Chondrocyte (in vitro differentiated cells): Measurements from ENCODE around the gene CGREF1. TPM values are rescaled to one million over a fixed set of nuclear protein-coding genes. Genes with fewer than 3 reads are reported as not detected.
"Not testable (repeated sequence)": the region's sequence is repeated elsewhere in the genome, so short reads cannot be mapped to it uniquely, and the experiment has no call there.

Experiments
- DNase-seq: peaks from one replicate; pipeline ENCODE4 v3.0.0; 2021; ENCODE audit warnings: mixed read lengths, low spot score
- H3K27ac Mint-ChIP-seq: one replicate; pipeline ENCODE4 v1.8.0; 2021; ENCODE audit warnings: mild to moderate bottlenecking, moderate library complexity, mixed read lengths; ENCODE audit not compliant: unreplicated experiment
- H3K27me3 Mint-ChIP-seq: 2 replicates; pipeline ENCODE4 v1.8.0; 2021; ENCODE audit warnings: low read depth, mixed read lengths
- H3K36me3 Mint-ChIP-seq: 2 replicates; pipeline ENCODE4 v1.8.0; 2021; ENCODE audit warnings: low read depth, mixed read lengths
- H3K4me1 Mint-ChIP-seq: 2 replicates; pipeline ENCODE4 v1.8.0; 2021; ENCODE audit warnings: low read depth, mild to moderate bottlenecking, mixed read lengths
- H3K4me3 Mint-ChIP-seq: one replicate; pipeline ENCODE4 v1.8.0; 2021; ENCODE audit warnings: mild to moderate bottlenecking, moderate library complexity, mixed read lengths; ENCODE audit not compliant: unreplicated experiment
- H3K9me3 Mint-ChIP-seq: 2 replicates; pipeline ENCODE4 v1.8.0; 2021; ENCODE audit warnings: low read depth, mixed read lengths
- CTCF ChIP-seq: fragments of 200-600 bp; sonication (generic); IDR thresholded peaks from 2 replicates; pipeline ENCODE4 v1.5.0; 2021; ENCODE audit warnings: antibody characterized with exemption, mild to moderate bottlenecking, moderate library complexity
- total RNA-seq: library from RNA; stranded (reverse); gene quantifications from 3 replicates; pipeline ENCODE4 v1.2.1, GENCODE V29; 2021

The CGREF1 gene
- total RNA-seq, 1 donor from 2014 or later: 15.9 TPM

GRCh38 chr2:27115519-27115918, 3.4 kb downstream of the CGREF1 start:
- no peaks in the 10 kb centered on the region for H3K9me3 Mint-ChIP-seq
- H3K27ac Mint-ChIP-seq: no peak overlapping the region
- H3K4me3 Mint-ChIP-seq: no peak overlapping the region
- H3K36me3 Mint-ChIP-seq: no peaks in the 10 kb centered on the region
- no peak for DNase-seq
- TF ChIP-seq CTCF: no peak
- peaks cover 10% of the 10 kb centered on the region for H3K4me1 Mint-ChIP-seq
- H3K27me3 Mint-ChIP-seq: peaks cover 14% of the 10 kb centered on the region

GRCh38 chr2:27111392-27112078, 7.4 kb downstream of the CGREF1 start:
- H3K9me3 Mint-ChIP-seq, DNase-seq, H3K4me3 Mint-ChIP-seq, H3K36me3 Mint-ChIP-seq, H3K27me3 Mint-ChIP-seq, H3K4me1 Mint-ChIP-seq, H3K27ac Mint-ChIP-seq: not testable (repeated sequence)

GRCh38 chr2:27110603-27111352, 8.2 kb downstream of the CGREF1 start:
- not testable (repeated sequence) for H3K4me3 Mint-ChIP-seq, H3K36me3 Mint-ChIP-seq, H3K4me1 Mint-ChIP-seq, H3K27me3 Mint-ChIP-seq, H3K27ac Mint-ChIP-seq, H3K9me3 Mint-ChIP-seq, DNase-seq

GRCh38 chr2:27109083-27109482, 9.8 kb downstream of the CGREF1 start:
- Mint-ChIP-seq H3K9me3 (no peaks in the 10 kb centered on the region), H3K27me3 (no peaks in the 10 kb centered on the region), H3K27ac (no peak overlapping the region), H3K36me3 (peaks cover under 1% of the 10 kb centered on the region), H3K4me1 (peaks cover 7% of the 10 kb centered on the region), H3K4me3 (no peak overlapping the region)
- no peak for TF ChIP-seq CTCF
- DNase-seq: no peak

GRCh38 chr2:27108221-27108620, 10.7 kb downstream of the CGREF1 start:
- no peaks in the 10 kb centered on the region for H3K27me3 Mint-ChIP-seq
- H3K36me3 Mint-ChIP-seq: peaks cover 3% of the 10 kb centered on the region
- TF ChIP-seq CTCF: no peak
- H3K27ac Mint-ChIP-seq: no peak overlapping the region
- H3K9me3 Mint-ChIP-seq: no peaks in the 10 kb centered on the region
- no peak overlapping the region for H3K4me3 Mint-ChIP-seq
- DNase-seq: no peak
- H3K4me1 Mint-ChIP-seq: peaks cover 7% of the 10 kb centered on the region

- H3K4me3 Mint-ChIP-seq: no peak overlapping the region
- no peak for DNase-seq
- no peaks in the 10 kb centered on the region for H3K9me3 Mint-ChIP-seq
- H3K36me3 Mint-ChIP-seq: peaks cover 3% of the 10 kb centered on the region
- no peak for TF ChIP-seq CTCF
- H3K4me1 Mint-ChIP-seq: peaks cover 7% of the 10 kb centered on the region
- no peak overlapping the region for H3K27ac Mint-ChIP-seq
- peaks cover 1% of the 10 kb centered on the region for H3K27me3 Mint-ChIP-seq
These were observed 12.9 kb downstream of the CGREF1 start for GRCh38 chr2:27105981-27106380.
